OCI-LY7 (cell line): ENCODE measurements around the gene WTAP. TPM values are rescaled to one million over a fixed set of nuclear protein-coding genes. Genes with fewer than 3 reads are reported as not detected.

Experiments used
- BruUV-seq: library from RNA; stranded (reverse); fragments of 400-500 nt; replicated peaks from 2 replicates; lab custom pipeline; 2021; lab: Mats Ljungman, UMichigan
- CTCF ChIA-PET: fragments of 300-600 bp; sonication (Branson Sonifier 250); formaldehyde crosslinking; loops from one replicate; lab custom pipeline; 2022; ENCODE audit warnings: antibody characterized with exemption; ENCODE audit not compliant: unreplicated experiment; lab: Charles Lee
- POLR2A ChIA-PET: fragments of 300-600 bp; sonication (Branson Sonifier 250); formaldehyde crosslinking; loops from one replicate; lab custom pipeline; 2022; ENCODE audit warnings: antibody characterized with exemption; lab: Charles Lee
- DNase-seq: peaks from one replicate; pipeline ENCODE4 v3.0.0-alpha.2; 2015; ENCODE audit warnings: low spot score
- H2AFZ ChIP-seq: fragments of 200-600 bp; sonication (generic), shearing (Covaris generic); 2 replicates; pipeline ENCODE4 v1.6.1; 2014; ENCODE audit warnings: mild to moderate bottlenecking, antibody characterized with exemption, low read length, moderate library complexity
- H3K27ac ChIP-seq: fragments of 200-600 bp; sonication (generic); 2 replicates; pipeline ENCODE4 v1.5.1; 2014; ENCODE audit warnings: mixed run types, low read depth, mild to moderate bottlenecking, moderate library complexity, low read length, inconsistent platforms; ENCODE audit not compliant: poor library complexity, severe bottlenecking
- H3K36me3 ChIP-seq: fragments of 200-600 bp; sonication (generic); 2 replicates; pipeline ENCODE4 v1.6.1; 2014; ENCODE audit warnings: mild to moderate bottlenecking, antibody characterized with exemption, low read length, moderate library complexity, mixed read lengths; ENCODE audit not compliant: insufficient read depth
- H3K4me1 ChIP-seq: fragments of 200-600 bp; sonication (generic); 2 replicates; pipeline ENCODE4 v1.5.1; 2014; ENCODE audit warnings: mild to moderate bottlenecking, low read length; ENCODE audit not compliant: insufficient read depth, poor library complexity, severe bottlenecking
- H3K4me2 ChIP-seq: fragments of 200-600 bp; sonication (generic); 2 replicates; pipeline ENCODE4 v1.6.1; 2014; ENCODE audit warnings: mild to moderate bottlenecking, low read length
- H3K4me3 ChIP-seq: fragments of 200-600 bp; sonication (generic); 2 replicates; pipeline ENCODE4 v1.5.1; 2014; ENCODE audit warnings: mild to moderate bottlenecking, low read depth, low read length; ENCODE audit not compliant: poor library complexity, severe bottlenecking
- H3K79me2 ChIP-seq: fragments of 200-600 bp; sonication (generic); 2 replicates; pipeline ENCODE4 v1.6.1; 2016; ENCODE audit warnings: low read depth, mild to moderate bottlenecking, low read length, moderate library complexity, mixed read lengths; ENCODE audit not compliant: insufficient read depth
- H3K9me2 ChIP-seq: fragments of 200-600 bp; sonication (generic); 2 replicates; pipeline ENCODE4 v1.6.1; 2016; ENCODE audit warnings: mild to moderate bottlenecking, low read length, mixed read lengths; ENCODE audit not compliant: insufficient read depth
- H3K9me3 ChIP-seq: fragments of 200-600 bp; sonication (generic); 2 replicates; pipeline ENCODE4 v1.6.1; 2014; ENCODE audit warnings: mild to moderate bottlenecking, mixed run types, low read length, mixed read lengths
- H4K20me1 ChIP-seq: fragments of 200-600 bp; sonication (generic); 2 replicates; pipeline ENCODE4 v1.6.1; 2014; ENCODE audit warnings: mild to moderate bottlenecking, antibody characterized with exemption, low read length, moderate library complexity, mixed read lengths; ENCODE audit not compliant: insufficient read depth
- EZH2phosphoT487 ChIP-seq: fragments of 200-600 bp; sonication (generic); IDR thresholded peaks from 2 replicates; pipeline ENCODE4 v1.6.1; 2018; ENCODE audit warnings: low read depth, borderline replicate concordance, mild to moderate bottlenecking, mixed run types, antibody characterized with exemption, low read length, moderate library complexity, mixed read lengths
- intact Hi-C: fragments of 100-400 bp; cut with micrococcal nuclease; formaldehyde crosslinking; loops from one replicate; pipeline ENCODE4 v1.10.0; 2022; ENCODE audit not compliant: unreplicated experiment
- total RNA-seq, 2 experiments: library from RNA; depleted of rRNA in 1 of 2; stranded (reverse); fragments of >200 nt in 1 of 2; shearing (Covaris generic) in 1 of 2; gene quantifications; 2 replicates each; pipeline ENCODE4 v1.2.3, GENCODE V29; 2014 to 2022
- TF ChIP-seq, protein P1 (sequence below): fragments of 200-600 bp; sonication (generic); conservative IDR thresholded peaks from 2 replicates; pipeline ENCODE4 v1.5.1; 2014; ENCODE audit warnings: mild to moderate bottlenecking, antibody characterized with exemption, low read length, moderate library complexity, mixed read lengths

WTAP gene
- total RNA-seq, 2 experiments from 2014 or later, result 99.3 to 115 TPM

DNA sequence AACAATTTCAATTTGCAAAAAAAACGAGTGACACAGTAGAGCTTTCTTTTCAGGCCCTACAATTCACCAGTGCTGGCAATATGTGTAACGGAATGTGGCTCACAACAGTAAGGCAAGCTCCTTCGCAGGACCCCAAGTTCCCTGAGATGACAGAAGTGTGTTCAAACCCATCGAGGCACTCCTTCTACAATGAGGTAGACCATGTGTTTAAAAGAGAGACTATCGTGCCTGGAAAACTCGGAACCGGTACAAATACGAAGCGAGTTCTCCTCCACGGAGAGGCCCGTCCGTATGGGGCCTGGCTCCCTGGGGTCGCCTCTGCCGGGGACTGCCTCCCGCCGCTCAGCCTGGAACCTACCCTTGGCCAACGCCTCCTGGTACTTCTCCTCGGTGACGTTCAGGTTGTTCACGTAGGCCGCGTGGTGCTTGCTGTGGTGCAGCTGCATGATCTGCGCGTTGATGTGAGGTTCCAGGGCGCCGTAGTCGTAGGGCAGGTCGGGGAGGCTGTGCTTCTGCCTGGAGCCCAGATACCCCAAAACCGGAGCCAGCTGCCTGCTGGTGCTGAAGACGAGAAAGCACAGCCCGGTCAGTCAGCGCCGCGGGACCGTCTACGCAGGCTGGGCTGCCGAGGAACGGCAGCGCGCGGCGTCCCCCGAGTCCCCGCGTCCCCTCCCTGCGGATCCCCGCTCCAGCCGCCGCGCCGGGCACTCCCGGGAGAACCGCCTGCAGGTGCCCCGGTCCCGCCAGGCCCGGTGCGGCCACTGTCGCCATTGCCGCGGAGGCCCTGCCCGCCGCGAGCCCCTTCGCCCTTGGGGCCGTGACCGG, 34.8 kb upstream of the WTAP start:
- Histone ChIP-seq H3K4me2 (peak overlapping the region; percentile 90), H3K36me3 (peaks cover 22% of the 10 kb centered on the region), H3K79me2 (peaks cover 24% of the 10 kb centered on the region; the same call in 1 of the 2 replicates), H4K20me1 (peaks cover 9% of the 10 kb centered on the region; the same call in 1 of the 2 replicates), H3K27ac (peak overlapping the region; percentile 40), H3K9me3 (no peaks in the 10 kb centered on the region), H3K4me1 (peaks cover 21% of the 10 kb centered on the region), H3K9me2 (no peaks in the 10 kb centered on the region), H2AFZ (peak overlapping the region; percentile 75), H3K4me3 (peak overlapping the region; percentile 78)
- peak; percentile 77 for DNase-seq
- no peak for TF ChIP-seq EZH2phosphoT487
- TF ChIP-seq, protein P1, sequence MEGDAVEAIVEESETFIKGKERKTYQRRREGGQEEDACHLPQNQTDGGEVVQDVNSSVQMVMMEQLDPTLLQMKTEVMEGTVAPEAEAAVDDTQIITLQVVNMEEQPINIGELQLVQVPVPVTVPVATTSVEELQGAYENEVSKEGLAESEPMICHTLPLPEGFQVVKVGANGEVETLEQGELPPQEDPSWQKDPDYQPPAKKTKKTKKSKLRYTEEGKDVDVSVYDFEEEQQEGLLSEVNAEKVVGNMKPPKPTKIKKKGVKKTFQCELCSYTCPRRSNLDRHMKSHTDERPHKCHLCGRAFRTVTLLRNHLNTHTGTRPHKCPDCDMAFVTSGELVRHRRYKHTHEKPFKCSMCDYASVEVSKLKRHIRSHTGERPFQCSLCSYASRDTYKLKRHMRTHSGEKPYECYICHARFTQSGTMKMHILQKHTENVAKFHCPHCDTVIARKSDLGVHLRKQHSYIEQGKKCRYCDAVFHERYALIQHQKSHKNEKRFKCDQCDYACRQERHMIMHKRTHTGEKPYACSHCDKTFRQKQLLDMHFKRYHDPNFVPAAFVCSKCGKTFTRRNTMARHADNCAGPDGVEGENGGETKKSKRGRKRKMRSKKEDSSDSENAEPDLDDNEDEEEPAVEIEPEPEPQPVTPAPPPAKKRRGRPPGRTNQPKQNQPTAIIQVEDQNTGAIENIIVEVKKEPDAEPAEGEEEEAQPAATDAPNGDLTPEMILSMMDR, result no peak
- intact Hi-C loops, result loop anchor here (1.0 to 10.0 kb wide), 6 partner anchors 35 to 762 kb away; partner anchors contain the start of genes IGF2R, TCP1 and WTAP
- ChIA-PET CTCF (no interaction called here), POLR2A (interaction anchor here (0.8 to 2.0 kb wide), 9 partner anchors 9 to 98 kb away, joined by 3 to 7 read pairs (median 4); no protein-coding TSS in a partner anchor)
- no TSS peak for BruUV-seq

DNA sequence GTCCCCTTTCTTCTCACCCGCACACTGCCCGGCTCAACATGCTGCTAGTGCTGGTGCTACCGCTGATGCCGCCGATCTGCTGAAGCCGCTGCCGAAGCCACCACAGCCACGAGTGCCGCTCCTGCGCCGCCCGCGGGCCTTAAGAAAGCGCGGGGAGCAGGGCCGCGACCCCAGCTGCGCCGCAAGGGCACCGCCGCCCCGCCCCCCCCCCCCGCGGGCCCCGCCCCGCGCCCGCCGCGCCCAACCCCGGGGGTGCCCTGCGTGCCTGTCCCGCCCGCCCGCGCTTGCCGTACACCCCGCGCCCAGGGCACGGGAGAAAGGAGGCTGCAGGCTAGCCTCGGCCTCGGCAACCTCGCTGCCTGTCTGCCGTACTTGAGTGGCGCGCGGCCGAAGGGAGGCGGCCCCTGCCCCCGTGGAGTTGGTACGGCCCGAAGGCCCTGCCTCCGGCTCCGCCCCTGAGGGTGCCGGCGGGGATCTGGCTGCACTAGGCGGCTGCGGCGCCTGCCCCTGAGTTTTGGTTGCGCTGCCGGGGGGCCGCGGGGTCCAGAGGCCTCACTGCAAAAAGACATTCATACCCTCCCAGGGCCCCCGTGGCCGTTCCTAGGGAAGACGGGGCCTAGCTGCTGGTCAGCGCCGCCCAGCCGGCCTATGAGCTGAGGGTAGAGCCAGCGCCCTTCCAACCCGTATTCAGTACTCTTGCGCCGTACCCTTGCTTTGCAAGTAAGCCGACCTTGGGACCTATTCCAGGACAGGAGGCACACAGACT, 34.0 kb upstream of the WTAP start, which contains the start of gene SOD2:
Gene SOD2 (minus strand): TSS at position 114 of the 766 bp plus-strand sequence. CDS start 74 bp downstream, at position 40.
- no peak for TF ChIP-seq EZH2phosphoT487
- TF ChIP-seq, protein P1, result no peak
- Histone ChIP-seq H3K36me3 (peaks cover 14% of the 10 kb centered on the region), H3K27ac (peak within 1 kb of the TSS; percentile 46), H3K4me2 (peak within 1 kb of the TSS; percentile 90), H4K20me1 (peaks cover 9% of the 10 kb centered on the region; the same call in 1 of the 2 replicates), H2AFZ (peak within 1 kb of the TSS; percentile 86), H3K9me2 (no peaks in the 10 kb centered on the region), H3K4me1 (peaks cover 21% of the 10 kb centered on the region), H3K79me2 (peaks cover 24% of the 10 kb centered on the region; the same call in 1 of the 2 replicates), H3K4me3 (peak within 1 kb of the TSS; percentile 78), H3K9me3 (no peaks in the 10 kb centered on the region)
- peak; percentile 92 for DNase-seq
- CTCF ChIA-PET, result interaction anchor here (0.6 kb wide), 1 partner anchor 10 kb away, joined by 3 read pairs; no protein-coding TSS in a partner anchor
- no TSS peak for BruUV-seq
- POLR2A ChIA-PET, result interaction anchor here (0.7 to 1.5 kb wide), 3 partner anchors 25 to 264 kb away, joined by 4 to 5 read pairs (median 4); no protein-coding TSS in a partner anchor
- intact Hi-C loops, result loop anchor here (1.0 to 10.0 kb wide), 6 partner anchors 34 to 761 kb away; partner anchors contain the start of genes IGF2R, TCP1 and WTAP
